HG03060 (cell line): ENCODE data around the gene MT1G.
"Not testable (repeated sequence)": the region's sequence is repeated elsewhere in the genome, so short reads cannot be mapped to it uniquely, and the experiment has no call there.

ENCODE experiments used
- ATAC-seq: cut with Tn5 transposase; IDR thresholded peaks from one replicate; pipeline ENCODE4 v1.9.1; 2021; ENCODE audit warnings: low read depth, moderate number of reproducible peaks; ENCODE audit not compliant: unreplicated experiment

MT1G gene

DNA sequence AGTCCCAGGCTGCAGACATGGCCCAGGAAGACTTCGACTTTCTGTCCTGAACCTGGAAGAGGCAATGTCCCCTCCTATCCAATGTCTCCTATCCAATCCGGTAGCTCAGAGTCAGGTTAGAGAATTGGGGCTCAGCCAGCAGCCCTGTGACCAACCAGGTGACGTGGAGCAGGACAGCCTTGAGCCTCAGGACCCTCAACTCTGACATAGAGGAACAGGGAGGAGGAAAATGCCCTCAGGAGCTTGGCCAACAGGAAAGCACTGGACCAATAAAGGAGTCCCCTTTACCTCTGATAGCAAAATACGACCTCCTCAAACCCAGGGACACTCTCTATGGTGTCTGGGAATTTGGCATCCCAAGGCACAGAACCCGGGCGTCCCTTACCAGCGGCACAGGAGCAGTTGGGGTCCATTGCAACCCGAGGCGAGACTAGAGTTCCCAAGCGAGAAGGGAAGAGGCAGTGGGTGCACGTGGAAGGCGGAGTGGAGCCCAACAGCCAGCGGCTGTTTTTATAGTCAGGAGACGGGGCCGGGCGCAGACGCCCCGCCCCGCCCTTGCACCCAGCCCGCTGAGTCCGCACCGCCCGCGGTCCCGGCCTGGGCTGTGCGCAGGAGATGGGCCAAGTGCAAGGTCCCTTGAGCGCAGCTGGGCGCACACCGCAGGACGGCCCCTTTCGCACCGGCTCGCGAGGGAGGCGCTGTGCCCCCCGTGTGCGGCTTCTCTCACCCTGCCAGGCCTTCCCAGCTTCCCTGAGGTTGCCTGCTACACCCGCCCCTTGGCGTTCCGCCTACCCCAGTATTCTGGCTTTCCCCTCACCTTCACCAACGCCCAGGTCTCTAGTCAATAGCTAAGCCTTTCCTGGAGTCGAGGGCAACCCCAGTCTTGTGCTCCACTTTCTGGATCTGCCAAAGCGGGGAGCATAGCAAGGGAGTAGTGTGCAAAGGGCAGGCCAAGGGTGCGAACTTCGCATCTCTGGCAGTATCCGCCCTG lies at the start of gene MT1G:
Gene MT1G, minus strand, starts transcription at position 485 of the 991 bp plus-strand sequence. Its CDS starts 72 bp downstream, at position 413.
- no peak for ATAC-seq

DNA sequence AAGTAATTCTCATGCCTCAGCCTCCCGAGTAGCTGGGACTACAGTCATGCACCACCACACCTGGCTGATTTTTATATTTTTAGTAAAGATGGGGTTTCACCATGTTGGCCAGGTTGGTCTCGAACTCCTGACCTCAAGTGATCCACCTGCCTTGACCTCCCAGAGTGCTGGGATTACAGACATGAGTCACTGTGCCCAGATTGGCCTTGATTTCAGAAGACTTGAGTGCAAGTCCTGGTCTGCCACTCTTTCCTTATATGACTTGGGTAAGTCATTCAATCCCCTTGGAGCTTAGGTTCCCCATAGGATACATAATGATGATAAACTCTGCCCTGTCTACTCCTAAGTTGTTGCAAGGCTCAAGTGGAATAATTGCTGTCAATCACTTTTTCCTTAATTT lies 49.7 kb upstream of the MT1G start:
- not testable (repeated sequence) for ATAC-seq

DNA sequence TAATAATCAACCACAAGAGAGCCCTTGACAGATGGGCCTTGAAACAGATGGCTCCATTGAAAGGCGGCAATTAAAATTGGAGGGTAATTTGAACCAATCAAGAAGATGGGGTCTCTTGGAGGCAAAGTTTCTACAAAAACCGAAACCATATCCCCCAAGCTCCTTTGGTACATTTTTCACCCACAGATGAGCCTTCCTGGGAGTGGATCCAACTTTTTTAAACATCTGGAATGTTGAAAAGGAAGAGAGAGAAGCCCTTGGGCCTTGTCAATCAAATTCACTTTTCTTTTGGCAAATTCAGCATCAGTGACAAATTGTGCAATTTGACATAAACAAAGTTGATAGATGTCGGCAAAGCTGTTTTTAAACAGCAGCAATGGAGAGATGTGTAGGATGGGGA lies 48.9 kb upstream of the MT1G start:
- no peak for ATAC-seq

DNA sequence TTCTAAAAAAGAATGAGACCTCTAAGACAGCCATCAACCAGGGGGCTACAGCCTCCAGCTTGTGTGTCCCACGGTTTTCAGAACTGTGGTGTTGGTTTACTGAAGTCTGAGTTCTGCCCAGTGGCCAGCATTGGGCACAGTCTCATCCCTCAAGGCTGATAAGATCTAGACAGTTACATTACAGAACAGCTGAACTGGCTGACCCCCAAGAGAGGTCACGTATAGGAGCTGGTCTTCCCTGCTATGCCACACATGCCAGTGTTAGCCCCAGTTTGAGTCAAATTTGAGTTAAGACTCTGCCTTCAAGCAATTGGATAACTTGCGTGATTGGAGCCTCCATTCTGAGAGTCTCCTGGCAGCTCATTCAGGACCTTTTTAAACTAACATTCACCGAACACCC lies 47.3 kb upstream of the MT1G start:
- ATAC-seq, result no peak

DNA sequence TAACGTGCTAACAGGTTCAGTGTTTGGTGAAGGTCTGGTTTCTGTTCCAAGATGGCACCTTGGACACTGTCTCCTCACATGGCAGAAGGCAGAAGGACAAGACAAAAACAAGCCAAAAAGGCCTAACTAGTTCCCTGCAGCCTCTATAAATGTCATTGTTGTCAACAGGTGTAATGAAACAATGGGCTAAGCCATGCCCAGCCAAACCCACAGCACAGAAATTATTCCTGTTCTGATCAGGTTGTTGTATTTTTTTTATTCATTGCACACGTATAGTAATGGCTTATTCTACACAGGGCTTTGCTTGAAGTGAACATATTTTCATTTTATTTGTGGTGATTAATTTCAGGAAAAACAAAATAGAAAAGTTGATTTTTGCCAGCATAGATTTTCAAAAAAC lies 45.9 kb upstream of the MT1G start:
- ATAC-seq, result no peak

DNA sequence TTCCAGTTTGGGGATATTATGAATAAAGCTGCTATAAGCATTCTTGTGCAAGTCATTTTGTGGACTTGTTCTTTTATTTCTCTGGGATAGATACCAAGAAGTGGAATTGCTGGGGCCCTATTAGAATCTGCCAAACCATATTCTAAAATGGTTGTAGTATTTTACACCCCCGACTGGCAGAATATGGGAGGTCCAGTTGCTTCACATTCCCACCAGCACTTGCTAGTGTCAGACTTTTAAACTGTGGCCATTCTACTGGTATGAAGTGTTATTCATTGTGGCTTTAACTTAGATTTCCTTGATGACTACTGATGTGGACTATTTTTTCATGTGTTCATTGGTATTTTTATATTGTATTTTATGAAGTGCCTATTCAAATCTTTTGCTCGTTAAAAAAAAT lies 44.0 kb upstream of the MT1G start:
- no peak for ATAC-seq

DNA sequence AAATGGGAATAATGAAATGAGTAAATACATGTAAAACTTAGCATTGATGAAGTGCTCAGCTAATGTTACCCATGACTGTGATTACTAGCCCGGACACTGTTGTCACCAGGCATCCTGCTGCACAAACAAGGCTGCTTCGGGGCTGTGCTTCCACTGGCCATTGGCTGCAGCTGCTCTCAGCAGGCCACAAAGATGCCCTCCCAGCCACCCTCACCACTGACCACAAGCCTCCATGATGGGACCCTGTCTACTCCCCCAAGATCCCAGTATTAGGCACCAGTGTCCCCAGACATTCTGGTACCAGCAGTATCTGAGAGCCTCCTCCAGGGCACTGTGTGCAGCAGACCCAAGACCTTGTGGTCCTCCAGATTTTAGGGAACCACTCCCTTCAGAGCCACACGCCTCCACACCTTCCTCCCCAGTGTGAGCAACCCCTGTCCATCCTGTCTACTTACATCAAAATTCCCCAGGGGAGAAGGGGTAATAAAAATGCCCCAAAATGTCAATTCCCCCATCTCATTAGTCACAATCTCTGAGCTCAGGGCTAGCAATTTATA lies 42.4 kb upstream of the MT1G start:
- no peak for ATAC-seq

GRCh38 chr16:56709443-56710040 lies 41.7 kb upstream of the MT1G start:
- no peak for ATAC-seq

- no peak for ATAC-seq
These were observed 40.9 kb upstream of the MT1G start for GRCh38 chr16:56708525-56709442.

DNA sequence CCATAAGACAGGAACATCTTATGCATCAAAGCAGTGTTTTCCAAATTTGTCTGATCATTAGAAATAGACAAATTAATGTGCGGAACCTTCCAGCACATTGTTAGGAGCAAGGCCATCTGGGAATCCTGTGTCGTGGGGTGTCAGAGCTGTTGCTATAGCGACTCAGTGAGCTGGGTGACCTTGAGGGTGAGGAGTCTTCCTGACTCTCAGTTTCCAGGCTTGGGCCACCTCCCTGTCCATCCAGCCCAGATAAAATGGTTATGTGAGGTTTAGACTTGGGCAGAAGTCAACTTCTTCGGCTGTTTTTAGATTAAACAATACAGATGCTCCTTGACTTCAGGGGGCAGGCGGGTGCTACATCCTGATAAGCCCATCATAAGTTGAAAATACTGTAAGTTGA lies 35.0 kb upstream of the MT1G start:
- ATAC-seq, result no peak

GRCh38 chr16:56701534-56701933 lies 33.7 kb upstream of the MT1G start:
- ATAC-seq, result no peak

GRCh38 chr16:56700631-56701030 lies 32.8 kb upstream of the MT1G start:
- no peak for ATAC-seq

DNA sequence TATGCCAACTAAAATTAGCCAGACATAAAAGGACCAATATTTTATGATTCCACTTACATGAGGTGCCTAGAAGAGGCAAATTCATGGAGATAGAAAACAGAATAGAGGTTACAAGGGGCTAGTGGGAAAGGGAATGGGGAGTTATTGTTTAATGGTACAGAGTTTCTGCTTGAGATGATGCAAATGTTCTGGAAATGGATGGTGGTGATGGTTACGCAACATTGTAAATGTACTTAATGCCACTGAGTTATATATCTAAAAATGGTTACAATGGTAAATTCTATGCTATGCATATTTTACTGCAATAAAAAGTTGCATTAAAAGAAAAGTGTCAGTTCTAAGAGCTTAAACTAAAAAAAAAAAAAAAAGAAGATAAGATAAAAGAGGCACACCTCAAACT lies 32.3 kb upstream of the MT1G start:
- ATAC-seq, result no peak

DNA sequence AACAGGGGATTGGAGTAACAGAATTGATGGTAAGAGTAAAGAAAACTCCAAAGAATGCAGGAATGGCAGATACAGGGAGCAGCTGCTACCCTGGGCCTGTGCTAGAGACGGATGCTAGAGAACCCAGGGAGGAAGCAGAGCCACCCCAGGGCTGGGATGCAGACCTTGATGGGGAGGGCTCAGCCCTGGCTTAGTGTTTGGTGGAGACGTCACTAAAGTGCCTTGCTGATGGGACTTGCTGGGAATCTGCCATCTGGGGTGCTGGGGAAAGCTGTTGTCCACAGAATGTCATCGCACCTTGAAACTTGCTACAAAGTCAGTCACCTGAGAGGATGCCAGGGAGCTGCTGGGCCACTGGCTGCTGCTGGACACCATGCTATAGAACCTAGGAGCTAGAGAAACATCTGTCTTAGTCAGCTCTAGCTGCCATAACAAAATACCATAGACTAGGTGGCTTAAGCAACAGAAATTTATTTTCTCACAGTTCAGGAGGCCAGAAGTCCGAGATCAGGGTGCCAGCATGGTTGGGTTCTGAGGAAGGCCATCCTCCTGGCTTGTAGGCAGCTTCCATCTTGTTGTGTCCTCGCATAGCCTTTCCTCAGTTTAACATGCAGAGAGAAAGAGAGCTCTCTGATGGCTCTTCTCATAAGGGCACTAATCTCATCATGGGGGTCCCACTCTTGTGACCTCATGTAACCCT lies 29.7 kb upstream of the MT1G start:
- no peak for ATAC-seq

GRCh38 chr16:56695246-56695645 lies 27.4 kb upstream of the MT1G start:
- ATAC-seq, result no peak

- no peak for ATAC-seq
These were observed 24.0 kb upstream of the MT1G start for GRCh38 chr16:56691885-56692284.

DNA sequence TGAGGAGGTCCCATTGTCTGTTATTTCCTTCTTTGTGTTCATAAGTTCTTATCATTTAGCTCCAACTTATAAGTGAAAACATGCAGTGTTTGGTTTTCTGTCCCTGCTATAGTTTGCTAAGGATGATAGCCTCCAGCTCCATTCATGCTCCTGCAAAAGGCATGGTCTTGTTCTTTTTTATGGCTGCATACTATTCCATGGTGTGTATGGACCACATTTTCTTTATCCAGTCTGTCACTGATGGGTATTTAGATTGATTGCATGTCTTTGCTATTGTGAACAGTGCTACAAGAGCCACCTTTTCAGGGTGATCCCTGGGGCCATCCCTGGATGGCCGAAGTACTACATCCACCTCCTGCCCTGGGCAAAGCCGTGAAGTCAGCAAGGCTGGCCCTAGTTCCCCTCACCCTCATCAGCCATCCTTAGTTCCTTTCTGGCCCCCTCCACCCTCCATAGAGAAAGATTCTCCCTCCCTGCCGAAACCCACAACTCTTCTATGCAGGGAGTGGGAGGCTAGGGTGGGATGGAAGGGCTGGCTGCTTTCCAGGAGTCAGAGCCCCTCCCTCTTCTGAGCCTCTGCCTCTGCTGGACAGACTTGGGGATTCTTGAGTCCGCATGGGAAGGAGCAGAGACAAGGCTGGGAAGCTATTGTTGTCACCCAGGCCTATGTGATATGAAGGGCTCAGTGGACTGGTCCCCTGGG lies 22.7 kb upstream of the MT1G start:
- ATAC-seq, result no peak

GRCh38 chr16:56689171-56689570 lies 21.3 kb upstream of the MT1G start:
- no peak for ATAC-seq

DNA sequence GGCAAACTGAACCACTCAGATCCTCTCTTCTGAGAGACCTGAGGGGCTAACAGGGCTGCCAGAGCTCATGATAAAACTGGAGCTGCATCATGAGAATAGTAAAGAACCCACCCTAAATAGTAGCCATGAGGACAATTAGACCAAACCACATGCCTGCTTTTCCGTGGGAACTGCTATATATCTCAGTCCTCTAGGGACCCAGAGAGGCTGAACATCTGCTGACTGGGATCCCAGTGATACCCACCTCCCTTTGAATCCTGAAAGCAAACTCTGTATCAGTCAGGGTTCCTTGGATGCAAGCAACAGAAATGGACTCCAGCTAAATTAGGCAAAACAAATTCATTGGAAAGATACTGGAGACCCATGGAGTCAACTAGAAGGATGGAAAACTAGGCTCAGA lies 20.9 kb upstream of the MT1G start:
- ATAC-seq, result no peak
